Neural cell (in vitro differentiated cells): ENCODE results near the gene TTC39B. TPM values are rescaled to one million over a fixed set of nuclear protein-coding genes. Genes with fewer than 3 reads are reported as not detected.

Experiments used
- H2AFZ ChIP-seq: fragments of 200-600, 300-800 bp; sonication (generic), shearing (Covaris generic); 2 replicates; pipeline ENCODE4 v1.6.0; 2014; ENCODE audit warnings: low read depth, mild to moderate bottlenecking, antibody characterized with exemption, low read length, moderate library complexity
- H3F3A ChIP-seq: fragments of 200-600 bp; shearing (Covaris generic); 2 replicates; pipeline ENCODE4 v1.6.1; 2016; ENCODE audit warnings: mild to moderate bottlenecking, moderate library complexity, mixed read lengths, antibody characterized with exemption, low read length; ENCODE audit not compliant: insufficient read depth, poor library complexity, severe bottlenecking
- H3K27ac ChIP-seq: fragments of 200-600, 300-800 bp; sonication (generic), shearing (Covaris generic); 2 replicates; pipeline ENCODE4 v1.5.1; 2014; ENCODE audit warnings: mild to moderate bottlenecking, low read length, moderate library complexity
- H3K27me3 ChIP-seq: fragments of 300-800, 200-600 bp; sonication (generic), shearing (Covaris generic); 2 replicates; pipeline ENCODE4 v1.6.0; 2014; ENCODE audit warnings: mild to moderate bottlenecking, low read depth, low read length, moderate library complexity; ENCODE audit not compliant: insufficient read depth
- H3K36me3 ChIP-seq: fragments of 300-800, 200-600 bp; sonication (generic), shearing (Covaris generic); 2 replicates; pipeline ENCODE4 v1.5.1; 2014; ENCODE audit warnings: mild to moderate bottlenecking, antibody characterized with exemption, low read length, moderate library complexity; ENCODE audit not compliant: insufficient read depth
- H3K4me2 ChIP-seq: fragments of 300-800, 200-600 bp; sonication (generic), shearing (Covaris generic); 2 replicates; pipeline ENCODE4 v1.6.0; 2014; ENCODE audit warnings: mild to moderate bottlenecking, low read length
- H3K4me3 ChIP-seq: fragments of 300-800, 200-600 bp; sonication (generic), shearing (Covaris generic); 2 replicates; pipeline ENCODE4 v1.5.1; 2014; ENCODE audit warnings: mild to moderate bottlenecking, low read length, moderate library complexity
- H3K79me2 ChIP-seq: fragments of 200-600 bp; shearing (Covaris generic); replicated peaks from 2 replicates; pipeline ENCODE4 v1.6.0; 2014; ENCODE audit warnings: mild to moderate bottlenecking, low read length, moderate library complexity; ENCODE audit not compliant: insufficient read depth
- H3K9ac ChIP-seq: fragments of 300-800, 200-600 bp; sonication (generic), shearing (Covaris generic); 2 replicates; pipeline ENCODE4 v1.6.1; 2016; ENCODE audit warnings: mild to moderate bottlenecking, low read length, mixed read lengths
- H3K9me2 ChIP-seq: fragments of 200-600 bp; shearing (Covaris generic); 2 replicates; pipeline ENCODE4 v1.6.1; 2016; ENCODE audit warnings: mild to moderate bottlenecking, low read length, mixed read lengths; ENCODE audit not compliant: insufficient read depth
- H3K9me3 ChIP-seq: fragments of 200-600, 300-800 bp; sonication (generic), shearing (Covaris generic); 2 replicates; pipeline ENCODE4 v1.6.1; 2016; ENCODE audit warnings: mild to moderate bottlenecking, mixed run types, low read length, moderate library complexity, mixed read lengths
- H4K20me1 ChIP-seq: fragments of 200-600 bp; shearing (Covaris generic); 2 replicates; pipeline ENCODE4 v1.6.1; 2016; ENCODE audit warnings: mild to moderate bottlenecking, mixed run types; ENCODE audit not compliant: insufficient read depth
- EP300 ChIP-seq: fragments of 450-650 bp; conservative IDR thresholded peaks from 2 replicates; pipeline ENCODE4 v1.6.1; 2014; ENCODE audit warnings: antibody characterized with exemption, mild to moderate bottlenecking, moderate library complexity; ENCODE audit not compliant: poor library complexity, severe bottlenecking
- EZH2 ChIP-seq: fragments of 200-600, 300-800 bp; shearing (Covaris generic), sonication (generic); IDR thresholded peaks from 2 replicates; pipeline ENCODE4 v1.6.1; 2014; ENCODE audit warnings: antibody characterized with exemption, low read length, borderline replicate concordance, mild to moderate bottlenecking; ENCODE audit not compliant: insufficient read depth, poor library complexity, severe bottlenecking
- MXI1 ChIP-seq: fragments of 450-650 bp; conservative IDR thresholded peaks from 2 replicates; pipeline ENCODE4 v1.6.1; 2014; ENCODE audit warnings: antibody characterized with exemption, mild to moderate bottlenecking; ENCODE audit not compliant: poor library complexity, severe bottlenecking
- POLR2AphosphoS5 ChIP-seq: IDR thresholded peaks from 2 replicates; pipeline ENCODE4 v1.6.1; 2012
- RAD21 ChIP-seq: fragments of 450-650 bp; conservative IDR thresholded peaks from 2 replicates; pipeline ENCODE4 v1.6.1; 2014; ENCODE audit warnings: antibody characterized with exemption, mild to moderate bottlenecking, moderate library complexity
- SMC3 ChIP-seq: fragments of 450-650 bp; conservative IDR thresholded peaks from 2 replicates; pipeline ENCODE4 v1.6.1; 2014; ENCODE audit warnings: antibody characterized with exemption, mild to moderate bottlenecking, moderate library complexity; ENCODE audit not compliant: poor library complexity
- TAF1 ChIP-seq: IDR thresholded peaks from 2 replicates; pipeline ENCODE4 v1.6.1; 2012; ENCODE audit warnings: low read depth
- polyA plus RNA-seq: library from polyadenylated mRNA; depleted of rRNA; stranded (reverse); fragments of >200 nt; gene quantifications from 2 replicates; pipeline ENCODE4 v1.2.3, GENCODE V29; 2014
- TF ChIP-seq, protein P1 (sequence below): IDR thresholded peaks from 2 replicates; pipeline ENCODE4 v1.6.1; 2012; ENCODE audit warnings: borderline replicate concordance
- TF ChIP-seq, protein P2 (sequence below): fragments of 450-650 bp; IDR thresholded peaks from 2 replicates; pipeline ENCODE4 v1.5.1; 2014; ENCODE audit warnings: antibody characterized with exemption, mild to moderate bottlenecking, moderate library complexity; ENCODE audit not compliant: poor library complexity, severe bottlenecking

The TTC39B gene
- polyA plus RNA-seq, 1 donor from 2014 or later, result 2.8 TPM

DNA sequence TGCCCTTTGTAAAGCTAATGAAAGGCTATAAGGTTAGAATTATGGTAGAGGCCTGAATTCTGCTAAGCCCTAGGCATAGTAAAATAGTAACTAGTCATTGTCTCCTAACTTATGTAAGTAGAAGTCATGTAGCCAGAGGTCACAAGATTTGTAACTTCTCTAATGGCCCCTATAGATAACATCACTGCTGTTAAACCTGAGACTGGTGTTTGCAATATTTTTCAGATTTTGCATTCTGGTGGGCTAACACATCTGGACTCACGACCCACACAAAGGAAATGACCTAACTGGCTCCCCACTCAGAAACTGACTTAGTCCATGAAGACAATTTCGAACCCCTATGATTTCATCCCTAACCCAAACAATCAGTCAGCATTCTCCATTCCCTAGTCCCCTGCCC, 37.2 kb upstream of the TTC39B start:
- Histone ChIP-seq H3K79me2 (no peaks in the 10 kb centered on the region), H3K27me3 (no peaks in the 10 kb centered on the region), H3K4me3 (no peak overlapping the region), H3K9me3 (no peaks in the 10 kb centered on the region), H4K20me1 (no peaks in the 10 kb centered on the region), H3K27ac (no peak overlapping the region), H3K36me3 (no peaks in the 10 kb centered on the region), H3K4me2 (no peak overlapping the region), H3F3A (no peaks in the 10 kb centered on the region), H3K9ac (no peak overlapping the region), H2AFZ (no peak overlapping the region), H3K9me2 (no peaks in the 10 kb centered on the region)
- TF ChIP-seq MXI1 (no peak), SMC3 (no peak), EZH2 (no peak), TAF1 (no peak), RAD21 (no peak), POLR2AphosphoS5 (no peak)
- TF ChIP-seq, protein P1, sequence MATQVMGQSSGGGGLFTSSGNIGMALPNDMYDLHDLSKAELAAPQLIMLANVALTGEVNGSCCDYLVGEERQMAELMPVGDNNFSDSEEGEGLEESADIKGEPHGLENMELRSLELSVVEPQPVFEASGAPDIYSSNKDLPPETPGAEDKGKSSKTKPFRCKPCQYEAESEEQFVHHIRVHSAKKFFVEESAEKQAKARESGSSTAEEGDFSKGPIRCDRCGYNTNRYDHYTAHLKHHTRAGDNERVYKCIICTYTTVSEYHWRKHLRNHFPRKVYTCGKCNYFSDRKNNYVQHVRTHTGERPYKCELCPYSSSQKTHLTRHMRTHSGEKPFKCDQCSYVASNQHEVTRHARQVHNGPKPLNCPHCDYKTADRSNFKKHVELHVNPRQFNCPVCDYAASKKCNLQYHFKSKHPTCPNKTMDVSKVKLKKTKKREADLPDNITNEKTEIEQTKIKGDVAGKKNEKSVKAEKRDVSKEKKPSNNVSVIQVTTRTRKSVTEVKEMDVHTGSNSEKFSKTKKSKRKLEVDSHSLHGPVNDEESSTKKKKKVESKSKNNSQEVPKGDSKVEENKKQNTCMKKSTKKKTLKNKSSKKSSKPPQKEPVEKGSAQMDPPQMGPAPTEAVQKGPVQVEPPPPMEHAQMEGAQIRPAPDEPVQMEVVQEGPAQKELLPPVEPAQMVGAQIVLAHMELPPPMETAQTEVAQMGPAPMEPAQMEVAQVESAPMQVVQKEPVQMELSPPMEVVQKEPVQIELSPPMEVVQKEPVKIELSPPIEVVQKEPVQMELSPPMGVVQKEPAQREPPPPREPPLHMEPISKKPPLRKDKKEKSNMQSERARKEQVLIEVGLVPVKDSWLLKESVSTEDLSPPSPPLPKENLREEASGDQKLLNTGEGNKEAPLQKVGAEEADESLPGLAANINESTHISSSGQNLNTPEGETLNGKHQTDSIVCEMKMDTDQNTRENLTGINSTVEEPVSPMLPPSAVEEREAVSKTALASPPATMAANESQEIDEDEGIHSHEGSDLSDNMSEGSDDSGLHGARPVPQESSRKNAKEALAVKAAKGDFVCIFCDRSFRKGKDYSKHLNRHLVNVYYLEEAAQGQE, result no peak

DNA sequence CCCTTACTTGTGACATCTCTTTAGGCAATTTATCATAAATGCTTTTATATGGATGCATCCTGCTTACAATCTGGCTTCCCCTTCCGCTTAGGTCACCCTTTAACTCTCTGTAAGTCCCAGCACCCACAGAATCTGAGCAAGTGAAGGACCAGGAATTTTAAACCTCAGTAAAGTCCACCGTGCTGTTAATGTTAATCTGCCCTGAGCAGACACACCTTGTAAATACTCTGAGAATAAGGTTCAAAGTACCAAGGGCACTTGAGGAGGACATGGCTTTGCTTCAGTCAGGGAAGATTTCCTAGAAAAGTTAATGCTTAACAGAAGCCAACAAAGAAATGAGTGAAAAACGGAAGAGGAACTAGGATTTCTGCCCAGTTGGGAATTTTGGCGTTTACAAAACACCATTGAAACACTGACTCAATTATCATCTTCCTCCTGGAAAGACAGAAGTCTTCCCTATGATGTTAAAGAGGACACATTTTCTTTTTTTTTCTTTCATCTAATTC, 26.4 kb upstream of the TTC39B start:
- Histone ChIP-seq H3K4me2 (no peak overlapping the region), H3K9me2 (no peaks in the 10 kb centered on the region), H3K4me3 (no peak overlapping the region), H2AFZ (no peak overlapping the region), H3K9me3 (no peaks in the 10 kb centered on the region), H3K9ac (no peak overlapping the region), H3K27me3 (no peaks in the 10 kb centered on the region), H3K36me3 (no peaks in the 10 kb centered on the region), H3K27ac (no peak overlapping the region), H3K79me2 (no peaks in the 10 kb centered on the region), H3F3A (no peaks in the 10 kb centered on the region), H4K20me1 (no peaks in the 10 kb centered on the region)
- TF ChIP-seq POLR2AphosphoS5, result no peak
- TF ChIP-seq MXI1, result no peak
- TF ChIP-seq EP300, result no peak
- no peak for TF ChIP-seq EZH2
- TF ChIP-seq, protein P1, result no peak
- no peak for TF ChIP-seq SMC3
- TF ChIP-seq, protein P2, sequence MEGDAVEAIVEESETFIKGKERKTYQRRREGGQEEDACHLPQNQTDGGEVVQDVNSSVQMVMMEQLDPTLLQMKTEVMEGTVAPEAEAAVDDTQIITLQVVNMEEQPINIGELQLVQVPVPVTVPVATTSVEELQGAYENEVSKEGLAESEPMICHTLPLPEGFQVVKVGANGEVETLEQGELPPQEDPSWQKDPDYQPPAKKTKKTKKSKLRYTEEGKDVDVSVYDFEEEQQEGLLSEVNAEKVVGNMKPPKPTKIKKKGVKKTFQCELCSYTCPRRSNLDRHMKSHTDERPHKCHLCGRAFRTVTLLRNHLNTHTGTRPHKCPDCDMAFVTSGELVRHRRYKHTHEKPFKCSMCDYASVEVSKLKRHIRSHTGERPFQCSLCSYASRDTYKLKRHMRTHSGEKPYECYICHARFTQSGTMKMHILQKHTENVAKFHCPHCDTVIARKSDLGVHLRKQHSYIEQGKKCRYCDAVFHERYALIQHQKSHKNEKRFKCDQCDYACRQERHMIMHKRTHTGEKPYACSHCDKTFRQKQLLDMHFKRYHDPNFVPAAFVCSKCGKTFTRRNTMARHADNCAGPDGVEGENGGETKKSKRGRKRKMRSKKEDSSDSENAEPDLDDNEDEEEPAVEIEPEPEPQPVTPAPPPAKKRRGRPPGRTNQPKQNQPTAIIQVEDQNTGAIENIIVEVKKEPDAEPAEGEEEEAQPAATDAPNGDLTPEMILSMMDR, result no peak
- TF ChIP-seq TAF1, result no peak
- TF ChIP-seq RAD21, result no peak
